G401 (cell line): ENCODE data around the gene FEM1B. TPM values are rescaled to one million over a fixed set of nuclear protein-coding genes. Genes with fewer than 3 reads are reported as not detected.

Experiments used
- DNase-seq: peaks from one replicate; pipeline ENCODE4 v3.0.0-alpha.2; 2015; ENCODE audit warnings: low spot score
- in situ Hi-C: cut with HindIII; loops from 2 replicates; pipeline ENCODE4 v1.10.0; 2016; ENCODE audit warnings: low sequenced_read_pairs, mixed read lengths
- total RNA-seq: library from RNA; depleted of rRNA; stranded (reverse); fragments of >200 nt; shearing (Covaris generic); gene quantifications from 2 replicates; pipeline ENCODE4 v1.2.3, GENCODE V29; 2014

FEM1B gene
- total RNA-seq, 1 experiment from 2014 or later: 51.5 TPM

DNA sequence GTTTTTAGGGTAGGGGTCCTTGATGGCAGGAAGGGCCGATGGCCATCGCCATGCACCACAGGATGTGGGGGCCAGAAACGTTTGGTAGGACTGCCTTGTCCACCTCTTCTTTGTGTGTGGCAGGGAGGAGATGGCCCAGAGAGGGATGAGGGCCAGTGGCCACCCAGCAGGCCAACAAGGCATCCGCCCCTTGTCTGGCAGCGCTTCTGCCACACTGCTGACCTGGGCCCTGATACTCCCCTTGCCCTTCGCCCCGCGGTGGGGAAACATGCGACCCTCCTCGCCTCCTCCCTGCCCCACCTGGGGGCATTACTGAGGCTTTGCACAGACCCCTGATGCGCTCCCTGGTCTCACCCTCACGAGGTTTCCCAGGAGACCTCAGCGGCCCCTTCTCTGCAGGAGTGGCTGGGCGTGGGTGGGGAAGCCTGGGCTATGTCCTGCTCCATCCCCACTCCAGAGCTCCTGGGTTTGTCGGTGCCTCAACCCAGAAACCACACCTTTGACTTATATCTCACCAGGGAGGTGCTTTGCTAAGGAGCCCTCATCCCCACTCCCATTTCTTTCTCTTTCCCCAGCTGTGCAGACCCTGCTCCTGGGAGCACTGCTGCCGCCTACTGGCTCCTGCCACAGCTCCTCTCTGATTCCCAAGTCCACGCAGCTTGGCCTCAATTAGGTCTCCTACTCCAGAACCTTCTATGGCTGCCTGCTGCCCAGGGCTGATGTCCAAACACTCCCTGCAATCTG is 38.7 kb downstream of the FEM1B start:
- no peak for DNase-seq
- in situ Hi-C loops: no loop called here

DNA sequence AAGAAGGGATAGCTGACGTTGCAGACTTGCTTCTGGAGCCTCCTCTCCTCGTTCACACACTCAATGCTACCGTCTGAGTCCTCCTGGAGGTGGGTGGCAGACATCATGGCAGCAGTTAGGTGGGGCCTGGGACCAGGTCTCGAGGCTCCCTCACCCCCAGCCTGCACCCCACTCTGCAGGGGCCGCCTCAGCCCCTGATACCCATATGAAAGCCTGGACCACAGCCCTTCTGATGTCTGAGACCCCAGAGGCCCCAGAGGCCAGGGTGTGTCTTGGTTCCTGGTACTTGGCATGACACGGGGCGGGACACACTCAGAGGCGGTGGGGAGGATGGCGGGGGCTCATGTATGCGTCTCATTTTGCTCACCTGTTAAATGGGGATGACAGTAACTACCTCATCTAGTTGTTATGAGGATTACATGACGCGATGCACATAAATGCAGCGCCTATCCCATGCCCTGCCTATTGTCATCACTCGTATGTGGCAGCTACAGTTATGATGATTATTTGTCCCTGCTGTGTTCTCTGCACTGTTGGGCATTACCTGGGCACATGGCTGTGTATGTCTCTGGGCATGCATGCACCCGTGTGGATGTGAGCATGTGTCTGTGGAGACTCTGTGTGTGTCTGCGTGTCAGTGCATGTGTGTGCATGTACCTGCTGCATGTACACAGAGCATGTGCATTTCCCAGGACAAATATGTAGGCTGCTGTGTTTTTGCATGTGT is 39.9 kb downstream of the FEM1B start:
- in situ Hi-C loops: no loop called here
- DNase-seq: no peak

DNA sequence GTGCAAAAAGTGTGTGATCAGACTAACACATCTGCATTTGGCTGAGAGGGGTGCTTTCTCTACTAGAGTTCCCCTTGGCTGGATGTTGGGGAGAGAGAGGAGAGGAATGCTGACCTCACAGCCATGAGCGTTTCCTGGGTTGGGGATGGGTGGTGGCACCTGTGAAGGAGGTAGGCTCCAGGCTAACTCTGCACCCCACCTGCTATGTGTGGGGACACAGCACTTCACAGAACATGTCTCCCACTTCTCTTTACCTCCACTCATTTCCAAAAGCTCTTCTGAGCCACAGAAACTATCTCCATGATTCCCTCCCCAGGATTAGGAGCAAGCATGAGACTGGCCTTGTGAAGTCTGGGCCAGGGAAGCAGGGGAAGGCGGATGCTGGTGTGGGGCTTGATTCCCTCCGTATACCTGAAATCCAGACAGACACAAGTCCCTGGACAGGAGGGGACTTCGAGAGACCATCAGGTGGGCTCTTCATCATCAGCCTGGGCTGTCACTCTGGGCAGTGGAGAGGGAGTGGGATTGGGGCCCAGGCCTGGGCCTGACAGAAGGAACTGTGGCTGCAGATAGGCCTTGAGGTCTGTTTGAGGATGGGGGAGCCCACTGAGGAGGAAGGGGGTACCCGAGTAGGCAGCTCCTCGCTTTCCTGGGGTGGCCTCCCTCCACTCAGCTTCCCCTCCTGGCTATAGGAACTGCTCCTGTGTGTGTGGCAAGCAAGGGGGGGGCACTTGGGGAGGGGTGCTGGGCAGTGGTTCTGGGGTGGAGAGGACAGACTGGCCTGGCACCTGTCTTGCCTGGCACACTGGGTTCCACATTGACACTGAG is 40.7 kb downstream of the FEM1B start:
- in situ Hi-C loops: no loop called here
- no peak for DNase-seq

DNA sequence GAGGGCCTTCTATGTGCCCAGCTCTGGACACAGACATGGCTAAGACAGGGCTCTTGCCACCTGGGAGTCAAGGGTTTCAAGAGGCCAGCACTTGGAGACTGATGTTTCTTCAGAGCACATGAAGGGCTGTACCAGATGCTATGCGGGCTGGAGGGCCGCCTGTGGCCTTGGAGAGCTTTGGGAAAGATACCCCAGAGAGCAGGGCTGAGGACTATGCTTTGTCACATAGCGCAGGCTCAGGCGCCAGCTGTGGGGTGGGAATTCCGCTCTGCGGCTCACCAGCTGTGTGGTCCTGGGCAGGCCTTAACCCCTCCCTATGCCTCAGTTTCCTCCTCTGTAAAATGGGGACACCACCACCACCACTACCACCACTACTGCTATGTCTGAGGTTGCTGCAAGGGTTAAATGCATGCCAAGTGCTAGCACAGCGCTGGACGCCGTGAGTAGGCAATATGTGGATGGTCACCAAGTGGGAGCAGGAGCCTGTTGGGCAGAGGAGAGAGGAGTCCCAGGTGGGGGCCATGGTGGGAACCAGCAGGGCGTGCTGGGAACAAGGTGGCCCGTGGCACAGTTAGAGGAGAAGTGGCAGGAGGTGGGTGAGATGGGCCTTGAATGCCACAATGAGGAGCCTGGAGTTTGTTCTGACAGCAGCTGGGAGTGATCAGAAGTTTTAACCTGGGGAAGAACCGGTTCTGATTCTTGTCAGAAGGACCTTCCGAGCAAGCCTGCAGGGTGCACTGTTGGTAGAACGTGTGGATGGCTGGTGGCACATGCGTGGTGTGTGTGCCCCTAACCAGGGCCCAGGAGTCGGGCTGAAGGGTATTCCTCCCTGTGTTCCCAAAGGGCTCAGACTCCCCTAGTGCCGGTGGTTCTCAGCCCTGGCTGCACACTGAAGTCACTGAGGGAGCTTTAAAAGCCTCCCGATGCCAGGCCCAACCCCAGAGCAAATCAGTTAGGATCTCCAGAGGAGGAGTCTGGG is 41.7 kb downstream of the FEM1B start:
- no peak for DNase-seq
- in situ Hi-C loops: no loop called here

DNA sequence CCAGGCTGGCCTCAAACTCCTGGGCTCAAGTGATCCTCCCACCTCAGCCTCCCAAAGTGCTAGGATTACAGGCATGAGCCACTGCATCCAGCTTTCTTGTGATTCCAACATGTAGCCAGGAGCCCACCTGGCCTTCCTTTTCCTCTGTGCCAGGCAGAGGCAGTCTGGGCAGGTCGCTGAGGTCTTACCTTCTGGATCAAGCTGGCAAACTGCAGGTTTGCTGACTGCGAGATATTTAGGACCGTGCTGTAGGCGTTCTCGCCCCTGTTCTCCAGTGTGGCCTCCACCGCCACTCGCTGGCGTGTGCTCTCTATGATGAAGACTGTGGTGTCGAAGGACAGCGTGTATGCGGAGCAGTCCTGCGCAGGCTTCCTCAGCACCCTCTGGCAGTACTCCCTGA is 42.5 kb downstream of the FEM1B start:
- no peak for DNase-seq
- in situ Hi-C loops: no loop called here

DNA sequence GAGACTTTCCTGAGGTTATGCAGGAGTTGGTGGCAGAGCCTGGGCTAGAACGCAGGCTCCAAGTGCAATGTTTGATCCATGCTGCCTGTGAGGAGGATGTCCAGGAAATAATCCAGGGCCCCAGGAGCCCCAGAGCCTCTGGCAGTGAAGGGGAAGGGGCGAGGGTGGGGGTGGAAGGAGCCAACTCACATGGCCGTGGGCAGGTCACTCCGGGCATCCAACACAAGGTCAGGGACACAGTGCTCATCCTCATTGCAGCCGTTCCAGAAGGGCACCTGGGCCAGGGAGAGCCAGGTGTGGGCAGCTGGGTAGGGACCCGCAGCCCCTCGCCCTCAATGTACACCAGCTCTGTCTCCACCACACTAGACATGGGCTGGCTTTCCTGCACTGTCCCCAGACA is 43.7 kb downstream of the FEM1B start:
- in situ Hi-C loops: no loop called here
- no peak for DNase-seq

DNA sequence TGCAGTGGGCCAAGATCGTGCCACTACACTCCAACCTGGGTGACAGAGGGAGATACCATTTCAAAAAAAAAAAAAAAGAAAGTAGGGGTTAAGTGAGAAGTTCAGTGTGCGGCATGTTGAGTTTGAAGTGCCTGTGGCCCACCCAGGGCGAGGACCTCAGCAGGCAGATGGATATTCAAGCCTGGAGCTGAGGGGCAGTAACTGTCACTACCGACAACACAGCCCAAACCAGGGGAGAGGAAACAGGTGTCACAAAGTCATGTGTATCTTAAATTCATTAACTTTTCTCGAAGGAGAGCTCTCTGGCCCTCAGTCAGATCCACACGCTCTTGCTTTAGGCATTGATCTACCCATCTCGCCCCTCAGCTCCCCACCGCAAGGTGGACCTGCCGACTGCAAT is 45.3 kb downstream of the FEM1B start:
- in situ Hi-C loops: no loop called here
- DNase-seq: no peak

DNA sequence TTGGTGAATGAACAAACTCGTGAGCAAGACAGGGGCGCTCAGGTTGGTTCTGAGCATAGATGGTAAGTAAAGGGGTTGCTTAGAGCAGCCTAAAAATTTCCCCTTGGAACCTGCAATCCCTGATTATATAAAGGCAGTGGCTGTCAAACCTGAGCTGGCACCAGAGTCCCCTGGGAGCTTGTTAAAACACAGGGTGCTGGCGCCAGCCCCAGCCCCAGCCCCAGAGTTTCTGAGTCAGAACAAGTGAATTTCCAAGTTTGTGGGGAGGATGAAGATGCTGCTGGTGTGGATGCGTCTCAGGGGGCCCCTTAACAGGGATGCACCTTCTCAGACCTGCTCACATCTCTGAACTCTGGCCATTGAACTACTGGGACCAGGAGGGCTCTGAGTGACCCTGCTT is 48.2 kb downstream of the FEM1B start:
- in situ Hi-C loops: no loop called here
- no peak for DNase-seq

DNA sequence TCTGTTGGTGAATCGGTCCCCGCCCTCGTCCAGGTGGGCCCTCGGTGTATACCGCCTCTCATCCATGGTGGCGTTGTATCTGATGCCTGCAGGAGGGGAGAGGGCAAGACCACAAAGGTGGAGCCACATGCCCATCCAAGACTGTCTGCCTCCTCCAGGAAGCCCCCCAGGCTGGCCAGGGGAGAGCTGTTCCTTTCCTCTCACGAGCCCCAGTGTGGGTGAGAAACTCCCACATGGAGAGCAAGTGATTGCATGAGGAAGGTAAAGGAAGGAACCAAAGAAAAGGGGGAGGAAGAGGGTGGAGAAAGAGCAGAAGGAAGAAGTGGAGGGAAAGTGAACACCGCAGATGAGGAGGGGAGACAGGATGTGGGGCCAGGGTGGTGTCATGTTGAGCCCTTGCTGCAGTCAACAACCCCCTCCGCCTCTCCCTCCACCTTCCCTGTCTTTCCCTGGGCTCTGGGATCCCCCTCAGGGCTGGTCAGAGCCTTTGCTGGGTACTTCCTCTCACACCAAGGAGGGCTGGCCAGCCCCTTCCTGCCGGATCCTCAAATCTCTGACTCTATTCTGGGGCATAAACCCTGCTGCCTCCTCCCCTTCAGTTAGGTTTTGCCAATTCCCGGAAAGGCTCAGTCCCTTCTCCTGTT is 49.3 kb downstream of the FEM1B start:
- in situ Hi-C loops: no loop called here
- no peak for DNase-seq

DNA sequence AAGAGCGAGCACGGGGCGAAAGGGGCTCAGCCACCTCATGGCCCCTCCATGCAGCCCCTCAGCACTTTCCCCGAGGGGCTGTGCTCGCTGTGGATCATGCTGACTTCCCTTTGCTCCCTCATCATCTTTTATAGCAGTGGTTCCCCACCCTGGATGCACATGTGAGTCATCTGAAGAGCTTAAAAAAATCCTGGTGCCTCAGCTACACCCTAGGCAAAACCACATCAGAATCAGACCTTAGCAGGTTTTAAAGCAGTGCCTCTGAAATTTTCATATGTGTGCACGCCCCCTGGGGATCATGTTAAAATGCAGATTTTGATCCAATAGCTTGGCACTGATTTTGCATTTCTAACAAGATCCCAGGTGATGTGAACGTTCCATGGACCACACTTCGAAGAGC is 50.9 kb downstream of the FEM1B start:
- in situ Hi-C loops: no loop called here
- no peak for DNase-seq

DNA sequence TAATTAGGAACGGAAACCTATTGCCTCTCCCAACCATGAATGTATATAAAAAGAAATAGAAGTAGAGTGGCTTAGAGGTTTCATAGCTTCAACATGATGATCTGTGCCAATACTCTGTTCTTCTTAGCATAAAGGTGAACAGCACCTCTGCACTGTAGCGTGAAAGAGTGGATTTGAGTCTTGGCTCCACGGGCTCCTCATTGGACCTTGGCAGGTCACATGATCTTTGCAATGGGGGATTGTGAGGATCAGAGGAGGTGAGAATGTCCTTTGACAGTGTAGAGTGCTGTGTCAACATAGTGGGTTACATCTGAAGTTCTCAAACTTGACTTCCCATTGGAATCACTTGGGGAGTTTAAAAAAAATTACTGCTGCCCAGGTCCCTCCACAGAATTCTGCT is 51.4 kb downstream of the FEM1B start:
- in situ Hi-C loops: no loop called here
- no peak for DNase-seq

DNA sequence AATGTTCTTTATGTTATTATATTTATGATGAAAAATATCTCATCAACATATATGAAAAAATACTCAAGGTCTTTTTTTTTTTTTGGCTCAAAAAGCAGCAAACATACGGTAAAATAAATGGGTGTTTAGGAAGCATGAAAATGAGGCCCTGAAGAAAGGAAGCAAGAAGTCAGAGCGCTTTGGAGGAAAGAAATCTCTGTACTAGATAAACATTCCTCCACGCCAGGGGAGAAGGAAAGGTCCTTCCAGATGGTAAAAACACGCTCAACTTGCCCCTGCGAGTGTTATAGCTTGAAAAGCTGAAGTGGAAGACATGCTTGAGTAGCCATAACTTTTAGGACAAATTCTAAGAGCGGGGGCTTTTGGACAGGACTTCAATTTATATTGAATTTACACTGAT is 52.9 kb downstream of the FEM1B start:
- DNase-seq: no peak
- in situ Hi-C loops: no loop called here

DNA sequence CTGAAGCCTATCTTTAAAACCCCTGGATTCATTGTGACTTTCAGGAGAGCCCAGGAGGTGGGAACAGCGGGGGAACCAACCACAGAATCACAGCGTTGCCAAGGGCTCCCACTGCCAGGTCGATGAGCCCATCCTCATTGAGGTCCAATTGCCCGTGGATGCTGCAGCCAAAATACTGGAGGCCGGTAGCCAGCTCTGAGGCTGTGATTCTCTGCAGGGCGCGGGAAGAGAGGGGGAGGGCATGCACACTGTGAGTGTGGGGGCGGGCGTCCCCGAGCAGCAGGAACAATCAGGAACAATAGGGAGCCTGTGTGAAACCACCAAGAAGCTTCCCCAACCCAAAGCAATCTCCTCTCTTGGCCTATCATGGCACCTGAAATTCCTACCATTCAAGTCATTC is 53.4 kb downstream of the FEM1B start:
- DNase-seq: peak; percentile 61
- in situ Hi-C loops: no loop called here

DNA sequence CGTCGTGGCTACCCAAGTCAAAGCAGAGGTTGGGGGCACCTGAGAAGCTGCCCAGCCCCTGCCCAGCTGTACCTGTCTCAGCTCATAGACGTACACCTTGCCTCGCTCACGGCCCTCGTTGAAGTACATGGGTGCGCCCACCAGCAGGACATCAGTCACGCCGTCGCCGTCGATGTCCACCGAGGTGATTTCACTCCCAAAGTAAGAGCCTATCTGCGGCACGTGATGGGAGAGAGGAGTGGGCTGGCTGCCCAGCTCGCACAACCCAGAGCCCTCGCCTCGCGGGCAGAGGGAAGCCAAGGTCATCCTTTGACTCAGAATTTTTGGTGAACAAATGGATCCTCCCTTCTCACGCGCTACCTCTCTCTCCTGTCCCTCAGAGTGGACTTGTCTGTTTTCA is 54.7 kb downstream of the FEM1B start:
- DNase-seq: no peak
- in situ Hi-C loops: no loop called here

DNA sequence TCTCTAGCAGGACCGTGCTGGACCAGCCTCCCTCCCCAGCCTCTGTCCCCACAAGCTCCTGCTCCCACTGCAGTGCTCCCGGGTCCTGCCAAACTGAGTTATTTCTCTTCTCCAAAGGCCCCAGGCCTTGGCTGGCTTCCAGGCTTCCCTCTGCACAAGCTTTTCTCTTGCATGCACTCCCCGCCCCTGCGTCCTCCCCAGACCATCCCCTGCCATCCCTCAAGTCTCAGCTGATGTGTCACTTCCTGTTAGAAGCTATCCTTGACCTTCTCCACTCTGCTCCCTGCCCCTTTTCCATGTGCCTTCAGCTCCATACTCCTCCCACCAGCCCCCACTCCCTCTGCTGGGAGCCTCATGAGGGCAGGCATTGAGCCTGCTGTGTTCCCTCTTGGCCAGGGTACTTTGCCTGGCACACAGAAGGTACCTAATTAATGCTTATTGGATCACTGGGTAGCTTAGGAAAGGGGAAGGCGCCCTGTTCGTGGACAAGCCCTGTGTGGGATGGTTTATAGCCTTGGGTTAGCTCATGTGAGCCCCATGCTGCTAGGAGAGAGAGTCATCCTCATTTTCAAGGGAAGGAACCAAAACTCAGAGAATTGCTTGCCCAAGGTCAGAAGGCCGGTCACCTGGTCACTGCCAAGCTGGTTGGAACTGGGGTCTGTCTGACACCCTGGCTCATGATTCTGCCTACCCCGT is 56.4 kb downstream of the FEM1B start:
- no peak for DNase-seq
- in situ Hi-C loops: no loop called here

DNA sequence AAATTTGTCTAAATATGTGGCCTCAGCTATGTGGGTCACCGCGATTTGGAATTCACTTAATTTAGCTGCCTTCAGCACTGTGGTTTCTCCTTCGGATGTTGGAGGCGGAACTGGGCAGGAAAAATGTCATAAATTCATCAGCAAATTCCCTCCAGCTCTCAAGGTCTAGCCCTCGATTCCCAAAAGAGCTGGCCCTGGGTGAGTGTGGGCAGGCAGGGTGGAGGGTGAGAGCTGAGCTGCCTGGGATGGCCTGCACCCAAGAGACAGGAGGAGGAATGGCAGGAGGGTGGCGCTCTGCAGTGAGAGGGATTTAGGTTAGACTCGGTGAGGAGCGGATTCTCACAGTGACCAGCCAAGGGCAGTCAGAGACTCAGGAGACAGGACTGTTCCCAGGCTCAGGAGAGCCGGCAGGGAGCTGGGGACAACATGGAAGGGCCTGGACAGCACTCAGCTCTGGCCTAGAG is 57.1 kb downstream of the FEM1B start:
- DNase-seq: peak; percentile 71

DNA sequence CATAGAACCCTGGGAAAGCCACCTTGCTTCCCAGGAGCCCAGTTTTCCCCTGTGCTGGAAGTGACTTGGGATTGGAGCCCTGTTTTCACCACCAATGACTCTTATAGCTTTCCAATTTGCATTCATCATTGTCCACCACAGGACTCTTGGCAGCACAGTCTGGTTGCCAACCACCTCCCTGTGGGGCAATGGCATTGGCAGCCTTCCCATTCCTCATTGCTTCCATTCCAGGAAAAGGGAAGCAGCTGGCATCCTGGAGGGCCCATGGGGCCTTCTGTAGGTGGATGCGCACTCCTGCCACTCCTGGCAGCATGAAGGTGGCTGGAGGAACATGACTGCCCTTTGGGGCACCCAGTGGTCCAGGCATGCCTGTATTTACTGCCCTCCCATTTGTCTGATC is 57.7 kb downstream of the FEM1B start:
- in situ Hi-C loops: no loop called here
- DNase-seq: peak; percentile 79

More for the DNA sequence above, 57.1 kb downstream of the FEM1B start:
- in situ Hi-C loops: no loop called here

DNA sequence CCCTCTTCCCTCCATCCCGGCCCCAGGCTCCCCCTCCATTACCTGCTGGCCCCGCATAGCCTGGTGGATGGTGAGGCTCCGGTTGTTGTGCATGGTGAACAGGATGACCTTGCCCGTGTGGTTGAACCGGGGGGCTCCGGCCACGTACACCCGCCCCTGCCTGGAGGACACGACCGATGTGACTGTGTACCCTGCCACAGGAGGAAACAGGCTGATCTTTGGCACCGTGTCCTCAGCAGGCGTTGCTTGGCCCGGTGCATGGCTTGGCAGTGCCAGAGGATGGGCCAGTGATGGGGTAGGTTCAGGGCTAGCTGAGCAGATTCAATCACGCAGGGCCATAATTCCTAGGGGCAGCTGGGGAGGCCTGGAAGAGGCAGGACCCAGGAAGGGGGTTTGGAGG is 58.1 kb downstream of the FEM1B start:
- in situ Hi-C loops: no loop called here
- DNase-seq: peak; percentile 77
